AG04449 (cell line): ENCODE results near the gene MYO7B.

Source experiments
- CTCF ChIA-PET: fragments of 350-600 bp; formaldehyde crosslinking; extraction: SDS; loops from one replicate; lab custom pipeline; 2021; ENCODE audit warnings: antibody characterized with exemption; lab: Yijun Ruan, JAX
- POLR2A ChIA-PET: fragments of 400-600, 350-600 bp; formaldehyde crosslinking; extraction: SDS; loops from one replicate; lab custom pipeline; 2020; ENCODE audit warnings: antibody characterized with exemption, inconsistent platforms; lab: Yijun Ruan, JAX
- DNase-seq: peaks from one replicate; pipeline ENCODE4 v3.0.0-alpha.2; 2010; ENCODE audit warnings: low read depth, low spot score
- H3K4me3 ChIP-seq: 2 replicates; pipeline ENCODE4 v1.5.1; 2011; ENCODE audit warnings: low read depth, mild to moderate bottlenecking, control low read depth, low read length
- TF ChIP-seq, protein P1 (sequence below): IDR thresholded peaks from one replicate; pipeline ENCODE4 v1.5.1; 2011; ENCODE audit warnings: mild to moderate bottlenecking, moderate library complexity, low read length, control low read depth, inconsistent platforms; ENCODE audit not compliant: insufficient read depth; ENCODE audit errors: missing control alignments

Gene MYO7B

DNA sequence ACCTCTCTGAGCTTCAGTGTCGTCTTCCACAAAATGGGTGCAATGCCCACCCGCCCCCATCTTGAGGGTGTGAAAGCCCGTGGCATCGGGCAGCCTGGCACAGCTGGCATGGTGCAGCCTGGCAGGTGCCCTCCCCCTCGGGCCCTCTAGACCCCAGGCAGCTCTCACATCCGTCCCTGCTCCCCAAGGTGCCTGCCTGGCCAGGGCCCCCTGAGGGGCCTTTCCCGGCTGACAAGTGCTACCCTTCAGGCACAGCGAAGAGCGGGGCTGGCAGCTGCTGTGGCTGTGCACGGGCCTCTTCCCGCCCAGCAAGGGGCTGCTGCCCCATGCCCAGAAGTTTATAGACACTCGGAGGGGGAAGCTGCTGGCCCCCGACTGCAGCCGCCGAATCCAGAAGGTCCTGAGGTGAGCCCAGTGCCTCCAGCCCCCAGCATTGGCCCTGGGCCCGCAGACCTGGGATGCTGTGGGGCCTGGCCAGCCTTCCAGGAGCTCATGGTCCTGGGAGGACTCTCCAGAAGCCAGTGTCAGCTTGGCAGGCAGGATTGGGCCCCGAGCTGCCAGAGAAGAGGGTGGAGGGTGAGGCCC, 96.6 kb downstream of the MYO7B start:
- DNase-seq = no peak
- H3K4me3 ChIP-seq = no peak overlapping the region
- ChIA-PET CTCF (interaction anchor here (1.3 to 1.8 kb wide), 2 partner anchors 18 to 41 kb away, joined by 5 to 6 read pairs; no protein-coding TSS in a partner anchor), POLR2A (no interaction called here)
- TF ChIP-seq, protein P1, sequence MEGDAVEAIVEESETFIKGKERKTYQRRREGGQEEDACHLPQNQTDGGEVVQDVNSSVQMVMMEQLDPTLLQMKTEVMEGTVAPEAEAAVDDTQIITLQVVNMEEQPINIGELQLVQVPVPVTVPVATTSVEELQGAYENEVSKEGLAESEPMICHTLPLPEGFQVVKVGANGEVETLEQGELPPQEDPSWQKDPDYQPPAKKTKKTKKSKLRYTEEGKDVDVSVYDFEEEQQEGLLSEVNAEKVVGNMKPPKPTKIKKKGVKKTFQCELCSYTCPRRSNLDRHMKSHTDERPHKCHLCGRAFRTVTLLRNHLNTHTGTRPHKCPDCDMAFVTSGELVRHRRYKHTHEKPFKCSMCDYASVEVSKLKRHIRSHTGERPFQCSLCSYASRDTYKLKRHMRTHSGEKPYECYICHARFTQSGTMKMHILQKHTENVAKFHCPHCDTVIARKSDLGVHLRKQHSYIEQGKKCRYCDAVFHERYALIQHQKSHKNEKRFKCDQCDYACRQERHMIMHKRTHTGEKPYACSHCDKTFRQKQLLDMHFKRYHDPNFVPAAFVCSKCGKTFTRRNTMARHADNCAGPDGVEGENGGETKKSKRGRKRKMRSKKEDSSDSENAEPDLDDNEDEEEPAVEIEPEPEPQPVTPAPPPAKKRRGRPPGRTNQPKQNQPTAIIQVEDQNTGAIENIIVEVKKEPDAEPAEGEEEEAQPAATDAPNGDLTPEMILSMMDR = no peak

DNA sequence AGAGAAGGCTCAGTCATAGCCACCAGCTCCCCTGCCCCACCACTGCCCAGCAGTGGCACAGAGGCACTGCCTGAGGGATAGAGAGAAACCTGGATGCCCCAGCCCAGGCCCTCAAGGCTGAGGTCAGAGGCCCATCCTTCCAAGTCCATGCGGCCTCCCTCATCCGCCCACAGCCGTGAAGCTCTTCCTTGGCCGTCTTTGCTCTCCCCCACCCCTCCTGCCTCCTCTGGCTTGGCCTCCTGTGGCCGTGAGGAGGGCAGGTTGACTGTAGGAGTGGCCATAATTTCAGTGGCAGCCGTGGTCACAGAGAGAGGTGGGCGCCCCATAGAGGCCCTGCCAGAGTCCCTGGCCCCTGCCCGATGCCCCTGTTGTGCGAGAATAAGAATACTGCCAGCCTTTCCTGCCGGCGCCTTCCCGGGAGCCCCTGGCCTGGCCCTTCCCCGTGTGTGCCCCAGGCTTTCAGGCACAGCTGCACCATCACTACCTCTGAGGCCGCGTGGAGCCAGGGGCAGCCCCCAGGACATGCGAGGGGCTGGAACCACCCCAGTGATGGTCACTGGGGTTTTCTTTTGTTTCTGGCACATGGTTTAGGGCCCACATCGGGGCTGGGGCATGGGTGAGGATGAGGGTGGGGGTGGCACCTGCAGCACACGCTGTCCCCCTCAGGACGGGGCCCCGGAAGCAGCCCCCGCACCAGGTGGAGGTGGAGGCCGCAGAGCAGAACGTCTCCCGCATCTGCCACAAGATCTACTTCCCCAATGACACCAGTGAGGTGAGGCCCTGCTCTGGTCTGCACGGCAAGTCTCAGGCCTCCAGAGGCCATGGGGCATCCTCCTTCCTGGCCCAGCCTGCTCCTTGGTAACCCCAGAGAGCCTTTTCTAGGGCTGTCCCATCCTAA, 97.4 kb downstream of the MYO7B start:
- CTCF ChIA-PET = interaction anchor here (1.8 kb wide), 1 partner anchor 17 kb away, joined by 5 read pairs; no protein-coding TSS in a partner anchor
- POLR2A ChIA-PET = no interaction called here
- H3K4me3 ChIP-seq = no peak overlapping the region
- no peak for DNase-seq
- TF ChIP-seq, protein P1 = no peak

DNA sequence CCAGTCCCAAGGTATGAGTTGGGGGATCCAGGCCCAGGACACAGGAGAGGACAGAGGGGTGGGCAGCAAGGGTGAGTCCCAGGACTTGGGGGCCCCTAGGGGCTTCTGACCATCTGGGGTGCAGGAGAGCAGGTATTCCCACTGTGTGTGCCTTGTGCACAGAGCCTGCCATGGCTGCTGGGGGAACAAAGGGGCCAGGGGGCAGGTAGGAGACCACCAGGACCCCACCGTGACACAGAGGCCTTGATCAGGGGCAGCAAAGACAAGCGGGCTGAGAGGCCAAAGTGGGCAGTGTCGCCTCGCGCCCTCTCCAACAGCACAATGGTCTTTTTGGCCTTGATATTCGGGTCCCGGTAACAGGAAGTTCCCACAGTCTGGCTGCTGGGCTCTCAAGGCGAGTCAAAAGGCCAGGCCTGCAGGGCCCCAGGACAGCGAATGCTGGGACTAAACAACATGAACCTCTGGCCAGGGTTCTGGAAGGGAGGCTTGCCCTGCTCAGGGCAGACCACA, 98.1 kb downstream of the MYO7B start:
- CTCF ChIA-PET = no interaction called here
- POLR2A ChIA-PET = no interaction called here

DNA sequence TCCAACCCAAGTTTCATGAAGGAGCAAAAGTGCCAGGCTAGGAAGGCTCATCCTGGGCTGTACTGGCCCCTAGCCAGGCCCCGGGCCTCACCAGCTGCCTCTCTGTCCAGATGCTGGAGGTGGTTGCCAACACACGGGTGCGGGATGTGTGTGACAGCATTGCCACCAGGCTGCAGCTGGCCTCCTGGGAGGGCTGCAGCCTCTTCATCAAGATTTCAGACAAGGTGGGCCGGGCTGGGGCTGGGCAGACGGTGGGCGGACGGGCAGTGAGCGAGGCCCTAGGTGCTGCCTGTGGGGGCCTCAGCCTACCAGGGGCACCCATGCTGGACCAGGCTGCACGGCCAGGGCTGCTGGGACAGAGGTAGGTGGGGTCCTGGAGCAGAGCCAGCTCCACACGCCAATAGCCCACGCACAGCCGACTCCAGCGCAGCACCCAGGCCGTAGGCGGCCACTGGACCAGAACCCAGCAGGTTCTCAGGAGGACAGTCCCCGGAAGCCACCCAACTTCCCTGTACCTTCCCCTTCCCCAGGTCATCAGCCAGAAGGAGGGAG, 98.7 kb downstream of the MYO7B start:
- no peak overlapping the region for H3K4me3 ChIP-seq
- TF ChIP-seq, protein P1 = no peak
- POLR2A ChIA-PET = interaction anchor here (0.7 kb wide), 1 partner anchor 11 kb away, joined by 3 read pairs; no protein-coding TSS in a partner anchor
- CTCF ChIA-PET = no interaction called here
- no peak for DNase-seq

More for the DNA sequence above, 98.1 kb downstream of the MYO7B start:
- H3K4me3 ChIP-seq = no peak overlapping the region
- no peak for DNase-seq
- TF ChIP-seq, protein P1 = no peak

DNA sequence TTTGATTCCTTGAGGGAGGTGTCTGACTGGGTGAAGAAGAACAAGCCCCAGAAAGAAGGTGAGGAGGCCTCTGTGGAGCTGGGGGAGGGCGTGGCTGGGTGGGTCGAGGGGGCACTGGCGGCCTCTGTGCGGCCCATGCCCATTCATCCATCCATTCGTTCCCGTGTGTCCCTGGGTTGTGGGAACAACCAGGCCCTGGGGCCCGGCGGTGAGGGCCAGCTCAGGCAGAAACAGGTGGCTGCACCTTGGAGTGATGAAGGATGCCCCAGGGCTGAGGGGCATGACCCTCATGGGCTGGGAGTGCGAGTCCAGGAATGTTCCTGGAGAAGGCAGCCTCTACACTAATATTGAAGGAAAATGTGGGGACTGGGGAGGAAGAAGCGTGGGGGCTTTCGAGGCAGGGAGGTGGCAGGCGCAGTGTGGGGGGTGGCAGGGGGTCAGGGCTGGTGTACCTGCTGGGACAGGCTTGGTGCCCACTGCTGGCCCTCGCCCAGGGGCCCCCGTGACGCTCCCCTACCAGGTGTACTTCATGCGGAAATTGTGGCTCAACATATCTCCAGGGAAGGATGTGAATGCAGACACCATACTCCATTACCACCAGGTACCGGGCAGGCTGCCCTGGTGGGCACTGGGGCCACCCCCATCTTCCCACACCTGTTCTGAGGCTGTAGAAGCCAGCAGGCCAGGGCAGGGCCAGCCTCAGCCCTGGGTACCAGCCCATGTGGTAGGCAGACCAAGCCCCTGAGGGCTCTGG, 99.3 kb downstream of the MYO7B start:
- ChIA-PET CTCF (no interaction called here), POLR2A (interaction anchor here (0.7 kb wide), 1 partner anchor 10 kb away, joined by 3 read pairs; no protein-coding TSS in a partner anchor)
- H3K4me3 ChIP-seq = no peak overlapping the region

More for the DNA sequence above, 99.3 kb downstream of the MYO7B start:
- TF ChIP-seq, protein P1 = no peak
- DNase-seq = no peak
